ENCODE results near the gene ERGIC2. TPM values are rescaled to one million over a fixed set of nuclear protein-coding genes. Genes with fewer than 3 reads are reported as not detected.
"Not testable (repeated sequence)": the region's sequence is repeated elsewhere in the genome, so short reads cannot be mapped to it uniquely, and the experiment has no call there.

Gene ERGIC2
- 109 and 117 TPM in 2 replicates for total RNA-seq (2014; rRNA removed; shearing (Covaris generic))

- peak; percentile 98 for DNase-seq (ENCODE audit: low spot score)
These were observed at the start of gene ERGIC2 for GRCh38 chr12:29380536-29381523. Gene ERGIC2 (minus strand): TSS chr12:29381172. CDS start chr12:29371633, 9,539 bp downstream.

DNA sequence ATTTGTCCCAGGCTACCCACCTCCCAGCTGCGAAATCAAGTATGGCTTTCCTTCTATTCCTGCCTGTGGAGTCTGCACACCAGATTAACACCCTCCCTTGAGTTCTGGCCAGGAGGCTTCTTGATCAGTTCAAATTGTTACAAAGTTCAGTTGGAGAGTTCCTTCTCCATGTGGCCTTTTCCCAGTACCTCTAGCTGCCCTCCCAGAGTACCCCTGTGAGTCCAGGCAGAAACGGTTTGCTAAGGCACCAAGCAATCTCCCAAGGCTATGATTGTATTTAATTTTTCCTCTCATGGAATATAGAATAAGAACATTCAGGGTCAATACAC lies 49.7 kb upstream of the ERGIC2 start:
- DNase-seq (ENCODE audit: low spot score), result no peak

- DNase-seq (ENCODE audit: low spot score), result no peak
These were observed 49.2 kb upstream of the ERGIC2 start for GRCh38 chr12:29429999-29430715.

DNA sequence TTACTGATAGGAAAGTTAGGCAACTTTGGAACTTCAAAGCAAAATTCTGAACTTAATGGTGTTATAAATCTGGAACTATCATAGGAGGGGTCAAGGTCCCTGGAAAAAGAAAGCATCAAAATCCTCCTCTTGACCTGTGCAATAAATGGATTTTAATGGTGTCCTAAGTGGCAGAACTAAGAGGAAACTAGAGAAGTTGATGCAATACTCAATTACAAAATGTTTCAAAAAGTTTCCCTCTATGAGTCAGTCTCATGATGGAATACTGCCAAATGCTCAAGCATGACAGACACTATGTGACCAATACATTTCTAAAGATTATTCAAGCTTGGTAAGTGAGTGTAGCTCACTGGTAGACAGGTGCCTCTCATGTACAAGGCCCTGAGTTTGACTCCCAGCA lies 47.7 kb upstream of the ERGIC2 start:
- peak; percentile 39 for DNase-seq (ENCODE audit: low spot score)

DNA sequence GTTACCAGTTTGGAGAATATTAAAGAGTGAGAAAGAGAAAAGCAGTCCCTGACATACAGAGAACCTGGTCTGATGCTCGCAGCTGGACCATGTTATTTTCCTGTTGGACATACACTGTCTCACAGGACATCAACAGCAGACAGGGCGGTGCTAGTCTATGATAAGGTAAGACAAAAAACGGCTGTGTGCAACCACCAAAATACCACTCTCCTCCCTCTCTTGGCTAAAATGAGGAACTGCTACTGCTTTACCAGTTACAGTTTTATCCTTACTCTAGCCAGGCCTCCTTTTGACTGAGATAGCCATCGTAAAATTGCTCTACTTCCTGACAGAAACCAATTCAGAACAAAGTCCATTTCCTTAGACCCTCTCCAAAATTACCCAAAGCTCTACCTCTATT lies 47.0 kb upstream of the ERGIC2 start:
- DNase-seq (ENCODE audit: low spot score), result no peak

DNA sequence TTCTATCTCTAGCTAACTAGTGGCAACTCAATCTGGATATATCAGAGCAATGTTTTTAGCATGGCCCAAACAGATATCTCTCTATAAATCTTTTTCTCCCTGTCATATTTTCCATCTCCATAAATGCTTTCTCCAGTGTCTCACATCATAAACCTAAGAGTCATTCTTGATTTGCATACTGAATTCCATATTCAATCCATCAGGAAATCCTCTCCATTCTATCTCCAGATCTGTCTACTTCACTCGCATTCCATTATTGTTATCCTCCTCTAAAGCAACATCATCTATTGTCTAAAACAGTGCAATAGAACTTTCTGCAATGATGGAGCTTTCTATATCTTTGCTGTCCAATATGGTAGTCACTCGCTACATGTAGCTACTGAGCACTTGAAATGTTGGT lies 45.5 kb upstream of the ERGIC2 start:
- DNase-seq (ENCODE audit: low spot score), result no peak

DNA sequence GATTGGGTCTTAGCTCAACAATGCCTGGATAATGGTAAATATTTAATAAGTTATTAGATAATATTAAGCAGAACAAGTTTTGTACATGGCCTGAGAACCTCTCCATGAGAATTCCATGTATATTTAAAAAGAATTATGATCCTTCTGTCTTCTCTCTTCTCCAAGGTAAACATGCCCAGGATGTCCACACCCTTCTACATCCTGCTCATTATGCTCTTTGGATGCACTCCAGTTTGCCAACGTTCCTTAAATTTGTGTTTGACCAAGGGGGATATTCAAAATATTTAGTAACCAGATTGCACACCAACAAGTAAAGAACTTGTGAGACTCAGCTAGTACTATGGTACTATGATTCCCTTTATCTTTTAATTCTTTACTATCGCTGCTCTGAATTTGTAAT lies 44.8 kb upstream of the ERGIC2 start:
- no peak for DNase-seq (ENCODE audit: low spot score)

- no peak for DNase-seq (ENCODE audit: low spot score)
These were observed 35.8 kb upstream of the ERGIC2 start for GRCh38 chr12:29416748-29417147.

DNA sequence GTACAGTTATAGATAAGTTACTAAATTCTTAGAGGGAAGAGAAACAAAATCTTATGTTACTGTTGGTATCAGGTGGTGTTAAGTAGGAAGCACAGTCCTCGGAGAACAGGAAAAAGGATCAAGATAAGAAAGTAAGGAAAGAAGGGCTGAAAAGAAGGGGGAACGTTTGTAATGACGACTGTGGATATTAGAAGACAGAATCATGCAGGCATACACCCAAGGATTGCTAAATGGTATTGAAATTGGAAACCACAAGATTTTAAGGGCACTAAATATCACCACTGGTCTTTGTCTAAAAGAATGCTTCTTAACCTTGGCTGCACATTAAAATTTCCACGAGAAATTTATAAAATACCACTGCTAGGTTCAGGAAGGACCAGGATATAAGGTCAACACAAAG lies 34.1 kb upstream of the ERGIC2 start:
- no peak for DNase-seq (ENCODE audit: low spot score)

GRCh38 chr12:29414368-29414767 lies 33.4 kb upstream of the ERGIC2 start:
- no peak for DNase-seq (ENCODE audit: low spot score)

GRCh38 chr12:29405561-29405960 lies 24.6 kb upstream of the ERGIC2 start:
- no peak for DNase-seq (ENCODE audit: low spot score)

GRCh38 chr12:29403991-29404390 lies 23.0 kb upstream of the ERGIC2 start:
- no peak for DNase-seq (ENCODE audit: low spot score)

DNA sequence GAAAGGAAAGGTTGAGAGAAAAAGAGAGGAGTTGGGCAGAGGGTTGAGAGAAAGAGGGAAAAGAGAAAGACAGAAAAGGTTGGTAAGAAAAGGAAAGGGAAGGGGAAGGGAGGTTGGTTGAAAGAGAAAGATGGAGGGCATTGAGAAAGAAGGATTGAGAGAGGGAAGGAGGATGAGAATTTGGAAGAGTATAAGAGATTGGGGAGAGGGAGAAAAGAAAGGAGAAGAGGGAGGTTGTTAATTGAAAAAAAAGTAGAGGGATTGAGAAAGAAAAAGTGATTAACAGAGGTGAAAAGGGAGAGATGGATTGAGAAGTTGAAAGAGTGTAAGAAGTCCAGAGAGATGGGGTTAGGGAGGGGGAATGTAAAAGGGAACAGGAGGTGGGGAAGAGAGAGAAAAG lies 21.5 kb upstream of the ERGIC2 start:
- DNase-seq (ENCODE audit: low spot score), result no peak

DNA sequence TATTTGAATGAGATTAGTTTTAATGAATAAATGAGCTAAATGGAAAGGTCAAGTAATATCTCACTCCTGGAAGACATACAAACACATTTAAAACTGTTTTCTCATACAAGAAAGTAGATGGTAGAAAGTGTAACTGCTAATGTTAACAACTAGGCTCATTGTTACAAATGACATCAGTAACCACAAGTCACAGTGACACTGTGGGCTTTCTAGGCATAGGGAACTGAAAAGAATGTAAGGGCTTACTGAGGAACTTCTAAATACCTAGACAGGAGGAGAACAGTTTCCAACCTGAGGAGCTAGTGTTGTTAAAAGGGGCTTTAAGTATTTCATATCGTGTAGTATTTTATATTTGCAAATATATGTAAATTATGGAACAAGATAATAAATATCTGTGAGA lies 17.5 kb upstream of the ERGIC2 start:
- DNase-seq (ENCODE audit: low spot score), result no peak

- no peak for DNase-seq (ENCODE audit: low spot score)
These were observed 15.8 kb upstream of the ERGIC2 start for GRCh38 chr12:29396774-29397173.

DNA sequence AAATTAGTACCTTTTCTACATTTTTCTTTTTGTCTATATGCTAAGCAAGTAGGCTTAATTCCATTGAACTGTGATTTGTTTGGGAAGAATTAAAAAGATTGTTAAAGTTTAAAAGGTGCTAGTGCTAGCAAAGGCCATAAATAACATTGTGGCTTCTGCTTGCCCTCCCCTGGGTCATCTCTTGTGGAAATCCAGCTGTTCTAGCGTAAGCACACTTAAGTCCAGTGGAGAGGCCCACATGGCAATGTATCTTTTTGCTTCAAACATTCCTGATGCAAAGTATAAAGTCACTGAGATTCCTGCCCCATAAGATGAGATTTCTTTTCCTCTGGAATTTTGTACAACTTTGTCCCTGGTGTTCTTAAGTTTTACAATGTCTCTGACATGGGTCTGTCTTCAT lies 14.4 kb upstream of the ERGIC2 start:
- no peak for DNase-seq (ENCODE audit: low spot score)

DNA sequence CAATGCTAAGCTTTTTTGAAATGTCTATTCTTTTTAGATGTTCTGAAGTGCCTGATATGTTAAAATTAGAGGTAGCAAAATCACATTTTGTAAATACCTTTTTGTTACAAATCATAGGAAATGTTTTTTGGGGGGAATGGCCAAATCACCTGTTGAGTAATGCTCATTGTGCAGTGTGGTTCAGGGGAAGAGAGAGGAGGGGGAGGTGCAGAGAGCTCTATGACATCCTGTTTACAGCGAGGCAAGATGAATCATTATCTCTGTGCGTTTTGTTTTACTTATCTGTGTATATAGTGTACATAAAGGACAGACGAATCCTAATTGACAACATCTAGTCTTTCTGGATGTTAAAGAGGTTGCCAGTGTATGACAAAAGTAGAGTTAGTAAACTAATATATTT lies 9.4 kb upstream of the ERGIC2 start:
- DNase-seq (ENCODE audit: low spot score), result not testable (repeated sequence)

DNA sequence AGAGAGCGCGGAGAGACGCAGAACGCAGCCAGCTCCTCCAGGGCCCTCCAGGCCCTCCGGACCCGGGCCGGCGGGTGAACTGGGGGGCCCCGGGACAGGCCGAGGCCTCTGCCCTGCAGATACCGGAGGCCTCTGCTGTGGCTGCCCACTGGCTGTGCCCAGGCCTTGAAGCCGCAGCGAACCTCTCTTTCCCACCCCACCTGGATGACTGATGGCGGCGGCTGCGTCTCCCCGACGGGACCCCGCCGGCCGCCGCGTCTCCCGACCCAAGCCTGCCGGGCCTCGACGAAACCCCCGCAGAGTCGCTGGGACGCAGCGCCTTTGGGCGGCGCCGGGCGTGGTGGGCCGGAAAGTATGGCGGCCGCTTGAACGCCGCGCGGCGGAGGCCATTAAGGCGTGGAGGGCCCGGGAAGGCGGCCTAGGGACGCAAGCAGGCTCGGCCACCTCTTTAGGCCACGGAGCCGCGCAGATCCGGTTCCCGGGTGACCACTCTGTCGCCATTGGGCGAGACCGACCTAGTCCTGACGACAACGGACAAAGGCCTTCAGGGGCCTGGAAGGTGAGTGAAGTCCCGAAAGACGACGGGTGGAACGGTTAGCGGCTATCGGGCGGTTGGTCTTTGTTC lies 8.4 kb upstream of the ERGIC2 start:
- DNase-seq (ENCODE audit: low spot score), result no peak

- not testable (repeated sequence) for DNase-seq (ENCODE audit: low spot score)
These were observed 5.2 kb upstream of the ERGIC2 start for GRCh38 chr12:29386084-29386680.

DNA sequence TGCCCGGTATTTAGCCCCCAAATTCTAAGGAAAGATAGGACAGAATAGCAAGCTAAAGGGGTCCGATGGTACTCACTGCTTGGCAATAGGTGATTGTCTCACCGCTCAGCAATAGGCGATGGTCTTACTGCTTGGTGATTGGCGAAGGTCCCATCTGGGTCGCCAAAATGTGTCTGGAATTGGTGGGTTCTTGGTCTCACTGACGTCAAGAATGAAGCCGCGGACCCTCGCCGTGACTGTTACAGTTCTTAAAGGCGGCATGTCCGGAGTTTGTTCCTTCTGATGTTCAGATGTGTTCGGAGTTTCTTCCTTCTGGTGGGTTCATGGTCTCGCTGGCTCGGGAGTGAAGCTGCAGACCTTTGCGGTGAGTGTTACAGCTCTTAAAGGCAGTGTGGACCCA lies 4.2 kb upstream of the ERGIC2 start:
- DNase-seq (ENCODE audit: low spot score), result not testable (repeated sequence)

- no peak for DNase-seq (ENCODE audit: low spot score)
These were observed 1.3 kb upstream of the ERGIC2 start for GRCh38 chr12:29382251-29382650.

GRCh38 chr12:29376118-29376517 lies 4.9 kb downstream of the ERGIC2 start:
- DNase-seq (ENCODE audit: low spot score), result no peak

Data from H4 (cell line).